ENCODE results near the gene ANKH.

The ANKH gene

GRCh38 chr5:14873093-14873492 is 1.5 kb upstream of the ANKH start:
- no peak for TF ChIP-seq GATA2 (IDR thresholded peaks at IDR 0.05; ENCODE audit: low read depth, low read length)
- TF ChIP-seq GATA3 (IDR thresholded peaks at IDR 0.05; ENCODE audit: low read depth, low read length): no peak

- TF ChIP-seq GATA3 (IDR thresholded peaks at IDR 0.05; ENCODE audit: low read depth, low read length): no peak
- no peak for TF ChIP-seq GATA2 (IDR thresholded peaks at IDR 0.05; ENCODE audit: low read depth, low read length)
Measured at GRCh38 chr5:14872070-14872989, 752 bp upstream of the ANKH start.

GRCh38 chr5:14870337-14871213 is 1.0 kb downstream of the ANKH start:
- no peak for TF ChIP-seq GATA3 (IDR thresholded peaks at IDR 0.05; ENCODE audit: low read depth, low read length)
- TF ChIP-seq GATA2 (IDR thresholded peaks at IDR 0.05; ENCODE audit: low read depth, low read length): no peak

- no peak for TF ChIP-seq GATA2 (IDR thresholded peaks at IDR 0.05; ENCODE audit: low read depth, low read length)
- no peak for TF ChIP-seq GATA3 (IDR thresholded peaks at IDR 0.05; ENCODE audit: low read depth, low read length)
Measured at GRCh38 chr5:14869668-14870164, 1.9 kb downstream of the ANKH start.

GRCh38 chr5:14869233-14869632 is 2.3 kb downstream of the ANKH start:
- no peak for TF ChIP-seq GATA2 (IDR thresholded peaks at IDR 0.05; ENCODE audit: low read depth, low read length)
- no peak for TF ChIP-seq GATA3 (IDR thresholded peaks at IDR 0.05; ENCODE audit: low read depth, low read length)

- no peak for TF ChIP-seq GATA3 (IDR thresholded peaks at IDR 0.05; ENCODE audit: low read depth, low read length)
- TF ChIP-seq GATA2 (IDR thresholded peaks at IDR 0.05; ENCODE audit: low read depth, low read length): no peak
Measured at GRCh38 chr5:14868771-14869170, 2.8 kb downstream of the ANKH start.

- TF ChIP-seq GATA3 (IDR thresholded peaks at IDR 0.05; ENCODE audit: low read depth, low read length): no peak
- no peak for TF ChIP-seq GATA2 (IDR thresholded peaks at IDR 0.05; ENCODE audit: low read depth, low read length)
Measured at GRCh38 chr5:14864181-14864812, 7.3 kb downstream of the ANKH start.

- TF ChIP-seq GATA2 (IDR thresholded peaks at IDR 0.05; ENCODE audit: low read depth, low read length) (no peak), GATA3 (IDR thresholded peaks at IDR 0.05; ENCODE audit: low read depth, low read length) (no peak)
Measured at GRCh38 chr5:14863105-14863504, 8.5 kb downstream of the ANKH start.

GRCh38 chr5:14861123-14861765 is 10.3 kb downstream of the ANKH start:
- TF ChIP-seq GATA3 (IDR thresholded peaks at IDR 0.05; ENCODE audit: low read depth, low read length): no peak
- no peak for TF ChIP-seq GATA2 (IDR thresholded peaks at IDR 0.05; ENCODE audit: low read depth, low read length)

- TF ChIP-seq GATA2 (IDR thresholded peaks at IDR 0.05; ENCODE audit: low read depth, low read length): no peak
- TF ChIP-seq GATA3 (IDR thresholded peaks at IDR 0.05; ENCODE audit: low read depth, low read length): no peak
Measured at GRCh38 chr5:14859980-14860379, 11.6 kb downstream of the ANKH start.

GRCh38 chr5:14859150-14859549 is 12.4 kb downstream of the ANKH start:
- TF ChIP-seq GATA3 (IDR thresholded peaks at IDR 0.05; ENCODE audit: low read depth, low read length): no peak
- TF ChIP-seq GATA2 (IDR thresholded peaks at IDR 0.05; ENCODE audit: low read depth, low read length): no peak

- no peak for TF ChIP-seq GATA2 (IDR thresholded peaks at IDR 0.05; ENCODE audit: low read depth, low read length)
- TF ChIP-seq GATA3 (IDR thresholded peaks at IDR 0.05; ENCODE audit: low read depth, low read length): no peak
Measured at GRCh38 chr5:14855366-14855765, 16.2 kb downstream of the ANKH start.

GRCh38 chr5:14854799-14855198 is 16.8 kb downstream of the ANKH start:
- no peak for TF ChIP-seq GATA2 (IDR thresholded peaks at IDR 0.05; ENCODE audit: low read depth, low read length)
- TF ChIP-seq GATA3 (IDR thresholded peaks at IDR 0.05; ENCODE audit: low read depth, low read length): no peak
